Measurements from ENCODE around the gene NTSR1.

DNA sequence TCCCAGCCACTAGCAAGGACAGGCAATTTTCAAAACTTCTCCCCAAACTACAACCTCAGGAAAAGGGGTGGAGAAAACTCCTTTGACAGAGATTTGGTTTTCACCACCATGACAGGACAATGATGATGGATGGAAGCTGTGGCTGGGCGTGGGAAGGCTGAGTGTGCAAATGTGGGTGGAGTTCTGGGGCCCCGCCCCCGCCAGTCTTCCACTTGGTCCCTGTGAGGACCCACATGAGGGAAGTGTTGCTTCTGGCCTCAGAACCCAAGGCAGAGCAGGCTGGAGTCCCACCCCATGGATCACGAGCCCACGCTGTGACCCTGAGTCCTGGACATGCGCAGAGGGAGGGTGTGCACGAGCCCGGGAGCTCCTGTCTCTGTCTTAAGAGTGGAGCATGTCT lies 66.1 kb downstream of the NTSR1 start:
- TF ChIP-seq, protein P1, sequence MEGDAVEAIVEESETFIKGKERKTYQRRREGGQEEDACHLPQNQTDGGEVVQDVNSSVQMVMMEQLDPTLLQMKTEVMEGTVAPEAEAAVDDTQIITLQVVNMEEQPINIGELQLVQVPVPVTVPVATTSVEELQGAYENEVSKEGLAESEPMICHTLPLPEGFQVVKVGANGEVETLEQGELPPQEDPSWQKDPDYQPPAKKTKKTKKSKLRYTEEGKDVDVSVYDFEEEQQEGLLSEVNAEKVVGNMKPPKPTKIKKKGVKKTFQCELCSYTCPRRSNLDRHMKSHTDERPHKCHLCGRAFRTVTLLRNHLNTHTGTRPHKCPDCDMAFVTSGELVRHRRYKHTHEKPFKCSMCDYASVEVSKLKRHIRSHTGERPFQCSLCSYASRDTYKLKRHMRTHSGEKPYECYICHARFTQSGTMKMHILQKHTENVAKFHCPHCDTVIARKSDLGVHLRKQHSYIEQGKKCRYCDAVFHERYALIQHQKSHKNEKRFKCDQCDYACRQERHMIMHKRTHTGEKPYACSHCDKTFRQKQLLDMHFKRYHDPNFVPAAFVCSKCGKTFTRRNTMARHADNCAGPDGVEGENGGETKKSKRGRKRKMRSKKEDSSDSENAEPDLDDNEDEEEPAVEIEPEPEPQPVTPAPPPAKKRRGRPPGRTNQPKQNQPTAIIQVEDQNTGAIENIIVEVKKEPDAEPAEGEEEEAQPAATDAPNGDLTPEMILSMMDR (IDR thresholded peaks at IDR 0.05) = no peak
- no peak for TF ChIP-seq POLR2A (IDR thresholded peaks at IDR 0.05)
